A673 (cell line): ENCODE results near the gene PTTG2. TPM values are rescaled to one million over a fixed set of nuclear protein-coding genes. Genes with fewer than 3 reads are reported as not detected.

Source experiments
- BruUV-seq: library from RNA; stranded (reverse); fragments of 400-500 nt; replicated peaks from 2 replicates; lab custom pipeline; 2021; lab: Mats Ljungman, UMichigan
- CTCF ChIA-PET: fragments of 300-600 bp; sonication (Branson Sonifier 250); formaldehyde crosslinking; loops from one replicate; lab custom pipeline; 2022; ENCODE audit warnings: antibody characterized with exemption; lab: Charles Lee
- POLR2A ChIA-PET: fragments of 300-600 bp; sonication (Branson Sonifier 250); formaldehyde crosslinking; loops from one replicate; lab custom pipeline; 2022; ENCODE audit warnings: antibody characterized with exemption; ENCODE audit not compliant: low non-redundant PET; lab: Charles Lee
- DNase-seq: peaks from one replicate; pipeline ENCODE4 v3.0.0-alpha.2; 2015; ENCODE audit warnings: low spot score
- H3K27ac ChIP-seq: fragments of 200-600 bp; sonication (generic); 2 replicates; pipeline ENCODE4 v1.5.1; 2016; ENCODE audit warnings: mixed run types, low read depth, mild to moderate bottlenecking, mixed read lengths, antibody characterized with exemption, low read length; ENCODE audit not compliant: poor library complexity, severe bottlenecking
- H3K27me3 ChIP-seq: fragments of 200-600 bp; sonication (generic); replicated peaks from 2 replicates; pipeline ENCODE4 v1.6.1; 2017; ENCODE audit warnings: mixed run types, low read depth, mild to moderate bottlenecking, mixed read lengths, antibody characterized with exemption, low read length; ENCODE audit not compliant: insufficient read depth, poor library complexity
- H3K36me3 ChIP-seq: fragments of 200-600 bp; sonication (generic); 2 replicates; pipeline ENCODE4 v1.6.1; 2016; ENCODE audit warnings: mixed run types, mild to moderate bottlenecking, mixed read lengths, antibody characterized with exemption, low read length; ENCODE audit not compliant: insufficient read depth, poor library complexity, severe bottlenecking
- H3K4me1 ChIP-seq: fragments of 200-600 bp; sonication (generic); 2 replicates; pipeline ENCODE4 v1.6.1; 2017; ENCODE audit warnings: mixed run types, mild to moderate bottlenecking, mixed read lengths, antibody characterized with exemption, low read length; ENCODE audit not compliant: insufficient read depth, poor library complexity, severe bottlenecking
- H3K4me3 ChIP-seq: fragments of 200-600 bp; sonication (generic); 2 replicates; pipeline ENCODE4 v1.5.1; 2016; ENCODE audit warnings: low read depth, mixed run types, mild to moderate bottlenecking, mixed read lengths, low read length; ENCODE audit not compliant: poor library complexity, severe bottlenecking
- H3K9me3 ChIP-seq: fragments of 200-600 bp; sonication (generic); 2 replicates; pipeline ENCODE4 v1.6.1; 2016; ENCODE audit warnings: mixed run types, low read depth, mild to moderate bottlenecking, mixed read lengths, antibody characterized with exemption, low read length; ENCODE audit not compliant: poor library complexity, severe bottlenecking
- EZH2 ChIP-seq: fragments of 200-600 bp; sonication (generic); IDR thresholded peaks from 2 replicates; pipeline ENCODE4 v1.6.1; 2017; ENCODE audit warnings: borderline replicate concordance, low read depth, mild to moderate bottlenecking, mixed read lengths, antibody characterized with exemption, low read length; ENCODE audit not compliant: poor library complexity, severe bottlenecking
- intact Hi-C: fragments of 100-400 bp; cut with micrococcal nuclease; formaldehyde crosslinking; loops from one replicate; pipeline ENCODE4 v1.10.0; 2022; ENCODE audit not compliant: unreplicated experiment
- total RNA-seq: library from RNA; stranded (reverse); gene quantifications from 2 replicates; pipeline ENCODE4 v1.2.3, GENCODE V29; 2021
- TF ChIP-seq, protein P1 (sequence below): fragments of 300-800, 200-600 bp; sonication (generic); conservative IDR thresholded peaks from 2 replicates; pipeline ENCODE4 v1.5.1; 2017; ENCODE audit warnings: low read depth, mild to moderate bottlenecking, antibody characterized with exemption, low read length, moderate library complexity, mixed read lengths

Gene PTTG2
- total RNA-seq, 1 experiment from 2014 or later = not detected

DNA sequence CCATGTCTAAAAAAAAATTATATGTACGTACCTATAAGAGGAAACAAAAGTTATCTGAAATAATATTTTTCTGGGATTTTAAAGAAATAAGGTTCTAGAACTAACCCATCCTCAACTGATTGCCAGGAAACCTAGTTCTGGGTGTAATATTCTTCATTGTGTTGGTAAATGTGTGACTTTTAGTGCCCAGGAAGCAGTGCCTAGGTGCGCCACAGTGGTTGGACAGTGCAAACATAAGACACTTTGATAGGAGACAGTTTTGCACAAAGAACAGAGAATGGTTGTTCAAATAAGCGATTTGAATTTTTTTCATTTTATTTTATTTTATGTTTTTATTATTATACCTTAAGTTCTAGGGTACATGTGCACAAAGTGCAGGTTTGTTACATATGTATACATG is 22.0 kb upstream of the PTTG2 start:
- POLR2A ChIA-PET = no interaction called here
- H3K27ac ChIP-seq = no peak overlapping the region
- H3K4me1 ChIP-seq = no peaks in the 10 kb centered on the region
- H3K27me3 ChIP-seq = no peaks in the 10 kb centered on the region
- no peaks in the 10 kb centered on the region for H3K9me3 ChIP-seq
- no TSS peak for BruUV-seq
- intact Hi-C loops = no loop called here
- no peak overlapping the region for H3K4me3 ChIP-seq
- no peak for TF ChIP-seq EZH2
- TF ChIP-seq, protein P1, sequence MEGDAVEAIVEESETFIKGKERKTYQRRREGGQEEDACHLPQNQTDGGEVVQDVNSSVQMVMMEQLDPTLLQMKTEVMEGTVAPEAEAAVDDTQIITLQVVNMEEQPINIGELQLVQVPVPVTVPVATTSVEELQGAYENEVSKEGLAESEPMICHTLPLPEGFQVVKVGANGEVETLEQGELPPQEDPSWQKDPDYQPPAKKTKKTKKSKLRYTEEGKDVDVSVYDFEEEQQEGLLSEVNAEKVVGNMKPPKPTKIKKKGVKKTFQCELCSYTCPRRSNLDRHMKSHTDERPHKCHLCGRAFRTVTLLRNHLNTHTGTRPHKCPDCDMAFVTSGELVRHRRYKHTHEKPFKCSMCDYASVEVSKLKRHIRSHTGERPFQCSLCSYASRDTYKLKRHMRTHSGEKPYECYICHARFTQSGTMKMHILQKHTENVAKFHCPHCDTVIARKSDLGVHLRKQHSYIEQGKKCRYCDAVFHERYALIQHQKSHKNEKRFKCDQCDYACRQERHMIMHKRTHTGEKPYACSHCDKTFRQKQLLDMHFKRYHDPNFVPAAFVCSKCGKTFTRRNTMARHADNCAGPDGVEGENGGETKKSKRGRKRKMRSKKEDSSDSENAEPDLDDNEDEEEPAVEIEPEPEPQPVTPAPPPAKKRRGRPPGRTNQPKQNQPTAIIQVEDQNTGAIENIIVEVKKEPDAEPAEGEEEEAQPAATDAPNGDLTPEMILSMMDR = no peak
- H3K36me3 ChIP-seq = no peaks in the 10 kb centered on the region
- CTCF ChIA-PET = no interaction called here
- DNase-seq = no peak

DNA sequence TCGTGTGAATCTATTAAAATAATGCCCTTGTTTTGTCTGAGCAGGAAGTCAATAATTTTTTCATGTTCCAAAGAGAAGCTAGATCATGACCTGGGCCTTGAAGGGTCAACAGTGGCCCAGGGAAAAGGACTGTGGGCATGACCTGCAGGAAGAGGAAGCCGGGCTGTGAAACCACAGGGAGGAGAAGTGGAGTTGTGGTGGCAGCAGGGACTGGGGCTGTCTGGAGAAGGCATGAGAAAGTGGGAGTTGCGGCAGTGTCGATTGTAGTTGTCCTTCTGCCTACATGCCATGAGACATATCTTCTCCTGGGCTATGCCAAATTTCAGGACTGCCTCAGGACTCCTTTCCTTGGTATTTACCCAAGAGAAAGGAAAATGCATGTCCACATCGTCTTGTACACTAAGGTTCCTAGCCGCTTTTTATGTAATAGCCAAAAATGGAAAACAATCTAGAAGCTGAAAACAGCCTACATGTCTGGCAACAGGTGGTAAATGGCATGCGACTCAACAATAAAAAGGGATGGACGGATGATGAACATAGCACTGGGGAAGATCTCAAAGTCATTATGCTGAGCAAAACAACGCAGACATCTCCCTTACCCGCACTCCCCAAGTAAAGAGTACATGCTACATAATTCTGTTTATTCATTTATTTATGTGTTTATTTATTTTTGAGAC is 13.6 kb upstream of the PTTG2 start:
- CTCF ChIA-PET = no interaction called here
- Histone ChIP-seq H3K27me3 (no peaks in the 10 kb centered on the region), H3K27ac (no peak overlapping the region), H3K36me3 (no peaks in the 10 kb centered on the region), H3K4me3 (no peak overlapping the region), H3K9me3 (no peaks in the 10 kb centered on the region), H3K4me1 (no peaks in the 10 kb centered on the region)
- BruUV-seq = no TSS peak
- POLR2A ChIA-PET = no interaction called here
- intact Hi-C loops = no loop called here
- no peak for DNase-seq
- TF ChIP-seq, protein P1 = no peak
- TF ChIP-seq EZH2 = no peak

DNA sequence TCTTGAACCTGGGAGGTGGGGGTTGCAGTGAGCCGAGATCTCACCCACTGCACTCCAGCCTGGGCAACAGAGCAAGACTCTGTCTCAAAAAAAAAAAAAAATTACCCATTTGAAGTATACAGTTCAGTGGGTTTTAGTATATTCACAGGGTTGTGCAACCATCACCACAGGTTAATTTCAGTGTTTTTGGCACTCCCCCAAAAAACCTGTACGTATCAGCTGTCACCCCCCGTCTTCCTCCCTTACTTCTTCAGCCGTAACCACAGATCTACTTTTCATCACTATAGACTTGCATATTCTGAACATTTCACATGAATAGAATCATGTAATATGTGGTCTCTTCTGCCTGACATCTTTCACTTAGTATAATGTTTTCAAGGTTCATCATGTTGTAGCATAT is 11.7 kb upstream of the PTTG2 start:
- Histone ChIP-seq H3K36me3 (no peaks in the 10 kb centered on the region), H3K9me3 (no peaks in the 10 kb centered on the region), H3K4me1 (no peaks in the 10 kb centered on the region), H3K27ac (no peak overlapping the region), H3K27me3 (no peaks in the 10 kb centered on the region), H3K4me3 (no peak overlapping the region)
- no peak for TF ChIP-seq EZH2
- TF ChIP-seq, protein P1 = no peak
- intact Hi-C loops = no loop called here
- no peak for DNase-seq
- ChIA-PET POLR2A (no interaction called here), CTCF (no interaction called here)
- no TSS peak for BruUV-seq
